Activated CD4-positive, alpha-beta T cell treated with anti-CD3 and anti-CD28 coated beads, Interleukin-2, amount 50 U/mL, for 24 hours (primary cell): ENCODE results near the gene CCNO.

Source experiments
- DNase-seq, 2 donors: peaks; one replicate each; pipeline ENCODE4 v3.0.0-alpha.2; 2020; ENCODE audit warnings: low read depth in 1 of 2, low spot score in 1 of 2

CCNO gene

GRCh38 chr5:55232985-55233928 is at the start of gene CCNO:
Gene CCNO, minus strand, starts transcription at chr5:55233608. Its CDS starts 85 bp downstream, at chr5:55233523.
- peak in 1 of 2 donors; percentile 52 for DNase-seq

GRCh38 chr5:55278778-55279177 is 45.4 kb upstream of the CCNO start:
- DNase-seq, result no peak

GRCh38 chr5:55276771-55277170 is 43.4 kb upstream of the CCNO start:
- DNase-seq, result no peak

GRCh38 chr5:55258339-55258738 is 24.9 kb upstream of the CCNO start:
- DNase-seq, result no peak

- DNase-seq, result no peak
Observed at GRCh38 chr5:55254802-55255201, 21.4 kb upstream of the CCNO start.

- no peak for DNase-seq
Observed at GRCh38 chr5:55250064-55250463, 16.7 kb upstream of the CCNO start.

GRCh38 chr5:55241746-55242145 is 8.3 kb upstream of the CCNO start:
- no peak for DNase-seq

- DNase-seq, result no peak
Observed at GRCh38 chr5:55236800-55237199, 3.4 kb upstream of the CCNO start.

GRCh38 chr5:55234121-55234700 is 803 bp upstream of the CCNO start:
- no peak for DNase-seq

GRCh38 chr5:55232271-55232984 is 980 bp downstream of the CCNO start:
- DNase-seq, result no peak

- no peak for DNase-seq
Observed at GRCh38 chr5:55231919-55232270, 1.5 kb downstream of the CCNO start.

GRCh38 chr5:55231029-55231918 is 2.1 kb downstream of the CCNO start:
- DNase-seq, result no peak

- DNase-seq, result no peak
Observed at GRCh38 chr5:55230086-55230629, 3.2 kb downstream of the CCNO start.

GRCh38 chr5:55227664-55228430 is 5.6 kb downstream of the CCNO start:
- DNase-seq, result no peak

GRCh38 chr5:55226934-55227663 is 6.3 kb downstream of the CCNO start, which contains the start of gene MCIDAS:
Gene MCIDAS, minus strand, starts transcription at chr5:55227315. Its CDS starts 177 bp downstream, at chr5:55227138.
- peak in 1 of 2 donors; percentile 49 for DNase-seq

GRCh38 chr5:55226027-55226933 is 7.1 kb downstream of the CCNO start:
- DNase-seq, result peak in 1 of 2 donors; percentile 40

- no peak for DNase-seq
Observed at GRCh38 chr5:55225346-55225745, 8.1 kb downstream of the CCNO start.

- no peak for DNase-seq
Observed at GRCh38 chr5:55223812-55224240, 9.6 kb downstream of the CCNO start.
